SJCRH30 (cell line): ENCODE data around the gene OR14A2. TPM values are rescaled to one million over a fixed set of nuclear protein-coding genes. Genes with fewer than 3 reads are reported as not detected.
"Not testable (repeated sequence)": the region's sequence is repeated elsewhere in the genome, so short reads cannot be mapped to it uniquely, and the experiment has no call there.

Experiments used
- DNase-seq, 2 experiments: peaks; one replicate each; pipeline ENCODE4 v3.0.0-alpha.2; 2015 to 2020
- H3K27ac ChIP-seq: fragments of 250-450 bp; sonication (Bioruptor Pico); 2 replicates; pipeline ENCODE4 v1.5.1; 2020; ENCODE audit warnings: mild to moderate bottlenecking, moderate library complexity
- H3K27me3 ChIP-seq: fragments of 250-450 bp; sonication (Bioruptor Pico); 2 replicates; pipeline ENCODE4 v1.5.1; 2020; ENCODE audit warnings: mild to moderate bottlenecking, moderate library complexity
- H3K36me3 ChIP-seq: fragments of 250-450 bp; sonication (Bioruptor Pico); 2 replicates; pipeline ENCODE4 v1.5.1; 2020; ENCODE audit warnings: mild to moderate bottlenecking, moderate library complexity
- H3K4me1 ChIP-seq: fragments of 250-450 bp; sonication (Bioruptor Pico); 2 replicates; pipeline ENCODE4 v1.5.1; 2020; ENCODE audit warnings: mild to moderate bottlenecking, moderate library complexity
- H3K4me3 ChIP-seq: fragments of 250-450 bp; sonication (Bioruptor Pico); 2 replicates; pipeline ENCODE4 v1.5.1; 2020; ENCODE audit warnings: mild to moderate bottlenecking, moderate library complexity
- H3K9me3 ChIP-seq: fragments of 250-450 bp; sonication (Bioruptor Pico); replicated peaks from 2 replicates; pipeline ENCODE4 v1.5.1; 2020; ENCODE audit warnings: mild to moderate bottlenecking, moderate library complexity
- total RNA-seq: library from RNA; depleted of rRNA; stranded (reverse); fragments of >200 nt; shearing (Covaris generic); gene quantifications from 2 replicates; pipeline ENCODE4 v1.2.3, GENCODE V29; 2014; rRNA removed

OR14A2 gene
- total RNA-seq, 1 experiment from 2014 or later = not detected

- H3K27ac ChIP-seq, H3K4me1 ChIP-seq, H3K27me3 ChIP-seq, H3K36me3 ChIP-seq, DNase-seq, H3K9me3 ChIP-seq, H3K4me3 ChIP-seq: not testable (repeated sequence)
Observed at GRCh38 chr1:247710681-247711080, 37.3 kb downstream of the OR14A2 start.

GRCh38 chr1:247701338-247701737, 46.6 kb downstream of the OR14A2 start:
- no peaks in the 10 kb centered on the region for H3K36me3 ChIP-seq

GRCh38 chr1:247681288-247681897, 66.5 kb downstream of the OR14A2 start:
- Histone ChIP-seq H3K4me3 (no peak overlapping the region), H3K27me3 (no peaks in the 10 kb centered on the region), H3K36me3 (no peaks in the 10 kb centered on the region), H3K9me3 (no peaks in the 10 kb centered on the region), H3K4me1 (no peaks in the 10 kb centered on the region), H3K27ac (no peak overlapping the region)
- peak; percentile 34 to 77 for DNase-seq

More at GRCh38 chr1:247701338-247701737, 46.6 kb downstream of the OR14A2 start:
- Histone ChIP-seq H3K4me1 (no peaks in the 10 kb centered on the region), H3K27ac (no peak overlapping the region), H3K27me3 (no peaks in the 10 kb centered on the region), H3K9me3 (no peaks in the 10 kb centered on the region), H3K4me3 (no peak overlapping the region)
- no peak for DNase-seq

- no peaks in the 10 kb centered on the region for H3K36me3 ChIP-seq
- no peak overlapping the region for H3K27ac ChIP-seq
- H3K4me3 ChIP-seq = no peak overlapping the region
- DNase-seq = no peak
- H3K9me3 ChIP-seq = no peaks in the 10 kb centered on the region
- no peaks in the 10 kb centered on the region for H3K4me1 ChIP-seq
- no peaks in the 10 kb centered on the region for H3K27me3 ChIP-seq
Observed at GRCh38 chr1:247680171-247680570, 67.8 kb downstream of the OR14A2 start.

- no peak for DNase-seq
- no peak within 1 kb of the TSS for H3K27ac ChIP-seq
- no peaks in the 10 kb centered on the region for H3K4me1 ChIP-seq
- H3K9me3 ChIP-seq = no peaks in the 10 kb centered on the region
- H3K4me3 ChIP-seq = no peak within 1 kb of the TSS
- H3K36me3 ChIP-seq = no peaks in the 10 kb centered on the region
- no peaks in the 10 kb centered on the region for H3K27me3 ChIP-seq
Observed at GRCh38 chr1:247679639-247680038, 68.3 kb downstream of the OR14A2 start, which contains the start of gene OR13G1. Gene OR13G1, minus strand, starts transcription at chr1:247679739. Its CDS starts 6,698 bp downstream, at chr1:247673041.

Other genes starting within 250 kb of the OR14A2 start
- gene OR2C3, start 211.7 kb downstream of the OR14A2 start, total RNA-seq = not detected in 2 replicates
- gene GCSAML, start 199.0 kb downstream of the OR14A2 start, total RNA-seq = not detected in 2 replicates
- not detected in 2 replicates for gene OR2G2, start 159.8 kb downstream of the OR14A2 start, total RNA-seq
- not detected in 2 replicates for gene OR2G3, start 142.6 kb downstream of the OR14A2 start, total RNA-seq
- gene OR13G1, start 68.4 kb downstream of the OR14A2 start, total RNA-seq = not detected in 2 replicates
- gene OR6F1, start 31.5 kb downstream of the OR14A2 start, total RNA-seq = not detected in 2 replicates
- gene OR14K1, start 9.5 kb downstream of the OR14A2 start, total RNA-seq = not detected in 2 replicates
- not detected in 2 replicates for gene OR1C1, start 12.4 kb upstream of the OR14A2 start, total RNA-seq
- not detected in 2 replicates for gene OR14A16, start 76.0 kb upstream of the OR14A2 start, total RNA-seq
- not detected in 2 replicates for gene OR11L1, start 93.8 kb upstream of the OR14A2 start, total RNA-seq
- not detected in 2 replicates for gene TRIM58, start 109.0 kb upstream of the OR14A2 start, total RNA-seq
- not detected in 2 replicates for gene OR2W3, start 147.4 kb upstream of the OR14A2 start, total RNA-seq
- gene OR2T8, start 172.1 kb upstream of the OR14A2 start, total RNA-seq = not detected in 2 replicates
- gene OR2AJ1, start 176.7 kb upstream of the OR14A2 start, total RNA-seq = not detected in 2 replicates
- gene OR2L8, start 200.7 kb upstream of the OR14A2 start, total RNA-seq = not detected in 2 replicates
- gene OR2AK2, start 217.1 kb upstream of the OR14A2 start, total RNA-seq = not detected in 2 replicates